Stimulated activated CD4-positive, alpha-beta T cell treated with anti-CD3 and anti-CD28 coated beads, Interleukin-12 subunit alpha, Interleukin-12 subunit beta, amount 100 ng/mL, for 24 hours (primary cell): ENCODE measurements around the gene VDR.
"Not testable (repeated sequence)": the region's sequence is repeated elsewhere in the genome, so short reads cannot be mapped to it uniquely, and the experiment has no call there.

Source experiments
- DNase-seq, 2 experiments: peaks; one replicate each; pipeline ENCODE4 v3.0.0-alpha.2; 2020; ENCODE audit warnings: low read depth in 2 of 2

VDR gene

DNA sequence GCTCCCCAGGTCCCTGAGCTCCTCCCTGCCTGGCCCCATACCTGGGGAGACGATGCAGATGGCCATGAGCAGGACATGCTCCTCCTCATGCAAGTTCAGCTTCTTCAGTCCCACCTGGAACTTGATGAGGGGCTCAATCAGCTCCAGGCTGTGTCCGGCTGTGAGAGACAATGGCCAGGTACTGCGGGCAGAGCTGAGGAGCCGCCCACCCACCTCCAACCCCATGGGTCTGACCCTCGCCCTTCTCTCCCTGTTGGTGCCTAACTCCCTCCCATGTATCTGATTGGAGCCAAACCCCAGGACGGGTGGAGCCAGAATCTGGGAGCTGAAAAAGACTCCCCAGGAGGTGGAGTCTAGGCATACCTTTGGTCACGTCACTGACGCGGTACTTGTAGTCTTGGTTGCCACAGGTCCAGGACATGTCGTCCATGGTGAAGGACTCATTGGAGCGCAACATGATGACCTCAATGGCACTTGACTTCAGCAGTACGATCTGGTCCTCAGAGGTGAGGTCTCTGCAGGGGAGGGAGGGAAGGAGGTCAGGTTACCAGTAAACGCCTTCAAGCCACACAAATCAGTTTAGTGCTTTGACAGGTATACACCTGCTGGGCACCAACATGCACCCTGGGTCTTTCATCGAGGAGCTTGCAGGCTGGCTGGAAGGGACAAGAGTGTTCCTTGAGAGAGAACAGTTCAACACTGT lies 58.3 kb downstream of the VDR start:
- no peak for DNase-seq

DNA sequence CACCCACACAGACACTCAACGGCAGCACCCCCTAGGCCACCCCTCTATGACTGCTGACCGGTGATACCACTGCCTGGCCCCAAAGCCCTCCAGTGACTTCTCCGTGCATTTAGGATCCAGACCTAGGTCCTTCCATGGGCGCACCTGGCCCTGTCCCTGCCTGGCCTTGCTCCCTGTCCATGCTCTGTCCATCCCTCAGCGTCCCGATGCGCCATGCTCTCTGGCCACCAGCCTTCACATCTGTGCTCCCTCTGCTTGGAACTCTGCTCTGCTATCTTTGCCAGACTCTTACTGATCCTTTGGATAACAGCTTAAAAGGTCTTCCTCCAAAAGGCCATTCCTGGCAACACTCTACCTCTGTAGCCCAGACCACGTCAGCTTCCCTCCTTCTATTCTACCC lies 59.7 kb downstream of the VDR start:
- DNase-seq, result no peak

GRCh38 chr12:47844264-47845019 lies 60.4 kb downstream of the VDR start:
- DNase-seq, result no peak

DNA sequence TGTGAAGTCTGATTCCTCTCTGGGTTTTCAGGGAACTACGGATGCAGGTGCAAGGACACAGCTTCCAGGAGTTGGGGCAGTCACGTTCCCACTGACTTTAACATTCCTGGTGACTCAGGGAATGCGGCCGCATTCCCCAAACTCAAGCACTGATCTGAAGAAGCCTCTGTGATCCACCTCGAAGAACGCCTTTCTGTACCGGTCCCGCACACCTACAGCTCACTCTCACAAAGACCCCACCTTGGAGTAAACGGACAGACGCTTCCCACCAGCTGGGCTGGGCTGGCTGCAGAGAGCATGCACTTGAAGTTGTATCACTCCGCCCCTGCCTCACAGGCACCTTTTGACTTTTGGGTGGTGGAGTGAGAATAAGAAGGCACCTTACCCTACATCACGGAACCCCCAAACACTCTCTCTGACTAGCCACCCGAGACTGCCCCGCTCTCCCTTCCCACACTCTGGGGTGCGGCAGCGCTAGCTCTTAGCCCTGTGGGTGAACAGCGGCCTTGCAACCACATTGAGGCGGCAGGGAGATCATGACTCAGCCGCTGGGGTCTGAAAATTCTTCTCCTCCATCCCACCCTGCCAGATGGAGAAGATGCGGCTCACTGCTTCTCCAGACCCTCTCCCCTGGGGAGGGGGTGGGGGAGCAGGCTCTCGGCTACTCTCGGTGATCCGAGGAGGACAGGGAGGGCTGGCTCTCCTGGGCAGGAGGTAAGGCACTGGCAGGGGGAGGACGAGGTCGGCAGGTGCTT lies 61.4 kb downstream of the VDR start:
- no peak for DNase-seq

- DNase-seq, result not testable (repeated sequence)
Measured at GRCh38 chr12:47842543-47842942, 62.3 kb downstream of the VDR start.

DNA sequence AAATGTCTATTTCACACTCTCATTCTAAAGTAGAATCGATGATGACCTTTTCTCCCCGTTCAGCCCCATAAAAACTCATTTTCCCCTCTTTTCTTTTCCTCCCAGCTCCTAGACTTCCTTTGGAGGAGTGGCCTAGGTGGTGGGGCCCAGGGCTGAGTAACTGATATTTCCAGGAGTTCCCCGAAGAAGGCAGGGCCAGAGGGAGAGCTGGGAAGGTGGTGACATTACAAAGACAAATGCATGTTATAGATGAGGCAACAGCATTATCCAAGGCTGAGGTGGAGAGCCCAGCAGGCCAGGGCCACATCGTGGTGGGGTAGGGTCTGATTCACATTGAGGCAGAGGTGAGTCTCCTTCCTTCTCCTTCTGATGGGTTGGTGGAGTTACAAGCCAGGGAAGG lies 62.9 kb downstream of the VDR start:
- no peak for DNase-seq

DNA sequence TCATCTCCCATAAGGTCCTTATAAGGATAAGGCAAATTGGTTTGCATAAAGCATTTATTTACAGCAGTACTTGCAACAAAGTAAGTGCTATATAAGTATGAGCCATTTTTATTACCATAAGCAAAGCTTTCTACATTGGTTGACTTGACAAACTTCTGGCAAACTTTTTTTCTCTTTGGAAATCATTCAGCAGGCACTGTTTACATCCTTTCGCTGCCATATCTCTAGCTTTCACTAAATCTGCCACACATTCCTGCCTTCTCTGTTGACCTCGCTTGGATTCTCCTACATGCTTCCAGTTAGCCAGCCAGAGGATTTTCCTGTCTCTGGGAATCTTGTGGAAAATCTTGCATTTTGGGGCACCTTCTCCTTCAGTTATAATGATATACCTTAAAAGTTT lies 63.3 kb downstream of the VDR start:
- no peak for DNase-seq

DNA sequence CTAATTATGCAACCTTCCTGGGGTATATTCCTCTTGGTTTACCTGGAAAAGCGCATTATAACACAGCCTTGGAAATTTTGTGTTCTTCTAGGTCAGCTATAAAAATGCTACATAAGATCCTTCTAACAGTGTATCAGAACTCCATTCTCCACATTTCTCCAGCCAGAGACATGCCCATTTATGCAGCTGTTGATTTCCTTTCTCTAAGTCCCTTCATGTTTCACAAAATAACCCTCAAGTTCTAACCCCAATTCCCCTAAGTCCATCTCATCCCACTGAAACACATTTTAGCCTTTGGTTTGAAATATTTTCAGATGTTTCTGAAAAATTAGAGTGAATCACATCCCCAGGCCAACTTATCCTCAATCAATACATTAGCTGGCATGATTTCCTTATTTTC lies 64.2 kb downstream of the VDR start:
- DNase-seq, result no peak

DNA sequence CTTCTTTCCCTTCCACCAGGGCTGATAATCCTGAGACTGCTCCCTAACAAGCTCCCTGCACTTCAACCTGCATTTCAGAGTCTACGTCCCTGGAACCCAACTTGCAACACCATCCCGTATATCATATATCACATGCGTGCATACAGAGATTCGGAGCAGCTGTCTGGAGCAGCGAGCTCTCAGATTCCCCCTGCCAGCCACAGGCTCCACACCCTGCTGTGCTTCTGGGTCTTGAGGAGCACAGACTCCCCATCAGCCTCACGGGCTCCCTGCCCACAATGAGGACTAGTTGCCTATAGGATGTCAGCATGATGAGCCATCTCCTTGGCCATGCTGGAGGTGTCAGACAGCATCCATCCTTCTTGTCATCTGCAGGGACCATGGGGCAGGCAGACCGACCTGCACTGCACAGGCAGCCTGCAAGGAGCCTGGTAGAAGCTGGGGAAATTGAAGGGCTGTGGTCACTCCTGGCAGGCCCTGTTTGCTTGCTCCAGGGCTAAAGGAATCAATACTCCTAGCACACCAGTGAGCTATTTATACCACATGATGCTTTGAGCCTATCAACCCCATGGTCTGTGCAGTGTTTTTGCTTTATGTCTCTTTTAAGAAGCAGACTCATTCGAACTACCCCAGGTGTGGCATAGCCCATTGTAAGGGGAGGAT lies 65.4 kb downstream of the VDR start:
- DNase-seq, result no peak

- no peak for DNase-seq
Measured at GRCh38 chr12:47838286-47838931, 66.4 kb downstream of the VDR start.

- DNase-seq, result peak in 1 of 2 experiments; percentile 60
Measured at GRCh38 chr12:47837190-47838171, 67.3 kb downstream of the VDR start.

GRCh38 chr12:47835831-47836155 lies 69.0 kb downstream of the VDR start:
- DNase-seq, result no peak

GRCh38 chr12:47835006-47835830 lies 69.6 kb downstream of the VDR start:
- DNase-seq, result no peak

GRCh38 chr12:47834199-47834903 lies 70.4 kb downstream of the VDR start:
- no peak for DNase-seq

DNA sequence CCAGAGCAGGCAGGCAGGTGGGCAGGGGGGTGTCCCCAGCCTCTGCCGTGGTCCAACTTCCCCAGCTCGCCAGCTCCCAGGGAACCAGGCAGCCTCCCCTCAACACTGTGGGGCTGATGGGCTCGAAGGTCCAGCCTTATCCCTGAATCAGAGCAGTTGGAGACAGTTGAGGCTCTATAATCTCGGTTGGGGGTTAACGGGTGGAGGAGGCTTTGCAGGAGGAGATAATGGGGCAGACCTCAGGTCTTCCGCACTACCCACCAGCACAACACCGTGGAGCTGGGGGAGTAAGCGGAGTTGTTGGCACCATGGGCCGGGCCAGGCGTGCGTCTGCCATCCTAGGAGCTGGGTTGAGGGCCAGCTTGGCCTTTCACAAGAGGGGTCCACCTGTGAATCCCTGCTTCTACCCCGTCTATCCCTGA lies 71.2 kb downstream of the VDR start:
- no peak for DNase-seq

DNA sequence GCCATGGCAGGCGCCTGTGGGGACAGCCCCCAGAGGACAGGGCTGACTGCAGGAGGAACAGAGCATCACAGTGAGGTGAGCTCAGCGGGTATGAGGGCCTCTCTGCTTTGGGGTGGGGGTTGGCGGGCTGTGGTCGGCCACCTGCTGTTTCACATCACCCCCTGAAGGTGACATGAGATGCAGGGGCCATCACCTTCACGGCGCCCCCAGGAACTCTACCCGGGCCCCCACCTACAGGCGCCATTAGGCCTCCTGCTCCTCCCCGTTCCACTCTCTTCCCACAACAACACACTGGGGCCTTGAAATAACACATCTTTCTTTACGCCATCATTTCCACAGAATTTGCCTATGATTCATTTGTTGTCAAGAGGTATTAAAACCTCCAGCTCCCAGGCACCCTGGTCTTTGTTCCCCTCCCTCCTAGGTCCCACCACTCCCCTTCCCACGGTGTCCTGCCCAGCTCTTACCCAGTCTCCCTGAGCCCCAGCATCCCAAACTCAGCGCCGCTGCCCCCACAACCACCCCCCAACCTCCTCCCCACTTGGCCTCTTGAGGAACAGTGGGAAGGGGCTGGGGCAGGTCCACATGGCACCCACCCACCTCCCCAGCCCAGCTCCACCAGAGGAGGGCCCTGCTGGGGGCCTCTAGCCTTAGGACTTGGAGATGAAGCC lies 72.4 kb downstream of the VDR start:
- peak; percentile 56 to 71 for DNase-seq

- no peak for DNase-seq
Measured at GRCh38 chr12:47829584-47829983, 75.2 kb downstream of the VDR start.

DNA sequence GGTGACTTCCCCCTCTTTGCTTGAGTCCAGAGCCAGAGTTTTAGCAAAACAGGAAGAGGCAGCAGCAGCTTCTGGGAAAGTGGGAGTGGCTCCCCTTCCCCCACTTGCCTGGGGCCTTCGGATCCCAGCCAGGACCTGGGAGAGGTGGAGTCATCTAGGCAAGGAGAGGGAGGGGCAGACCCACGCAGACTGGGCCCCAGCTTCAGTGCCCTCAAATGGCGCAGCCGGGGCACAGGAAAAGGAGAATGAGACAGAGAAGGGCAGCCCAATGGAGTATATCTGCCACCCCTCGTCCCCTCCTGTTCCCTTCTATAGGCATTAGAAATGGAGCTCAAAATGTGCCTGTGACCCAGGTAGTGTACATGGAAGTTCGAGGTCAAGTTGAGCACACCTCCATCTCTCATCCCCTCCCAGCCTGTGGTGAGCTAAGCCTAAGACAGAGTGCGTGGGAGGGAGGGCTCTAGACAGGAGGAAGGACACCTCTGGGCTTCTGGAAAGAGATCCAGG lies 75.8 kb downstream of the VDR start:
- DNase-seq, result no peak
